HG03045 (cell line): ENCODE data around the gene FBXL13.
"Not testable (repeated sequence)": the region's sequence is repeated elsewhere in the genome, so short reads cannot be mapped to it uniquely, and the experiment has no call there.

Experiments
- ATAC-seq: cut with Tn5 transposase; IDR thresholded peaks from one replicate; pipeline ENCODE4 v1.9.1; 2021; ENCODE audit warnings: mild to moderate bottlenecking, moderate library complexity; ENCODE audit not compliant: unreplicated experiment

The FBXL13 gene

DNA sequence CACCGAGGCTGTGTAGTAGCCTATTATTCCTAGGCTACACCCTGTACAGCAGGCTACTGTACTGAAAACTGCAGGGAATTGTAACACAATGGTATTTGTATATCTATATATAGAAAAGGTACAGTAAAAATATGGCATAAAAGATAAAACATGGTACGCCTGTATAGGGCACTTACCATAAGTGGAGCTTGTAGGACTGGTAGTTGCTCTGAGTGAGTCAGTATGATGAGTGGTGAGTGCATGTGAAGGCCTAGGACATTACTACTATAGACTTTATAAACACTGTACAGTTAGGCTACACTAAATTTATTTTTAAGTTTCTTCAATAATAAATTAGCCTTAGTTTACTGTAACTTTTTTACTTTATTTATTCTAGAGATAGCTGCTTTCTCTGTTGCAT is 285.8 kb downstream of the FBXL13 start:
- ATAC-seq, result not testable (repeated sequence)

DNA sequence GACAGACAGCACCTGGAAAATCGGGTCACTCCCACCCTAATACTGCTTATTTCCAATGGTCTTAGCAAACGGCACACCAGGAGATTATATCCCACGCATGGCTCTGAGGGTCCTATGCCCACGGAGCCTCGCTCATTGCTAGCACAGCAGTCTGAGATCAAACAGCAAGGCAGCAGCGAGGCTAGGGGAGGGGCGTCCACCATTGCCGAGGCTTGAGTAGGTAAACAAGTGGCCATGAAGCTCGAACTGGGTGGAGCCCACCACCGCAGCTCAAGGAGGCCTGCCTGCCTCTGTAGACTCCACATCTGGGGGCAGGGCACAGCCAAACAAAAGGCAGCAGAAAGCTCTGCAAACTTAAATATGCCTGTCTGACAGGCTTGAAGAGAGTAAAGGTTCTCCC is 293.7 kb downstream of the FBXL13 start:
- not testable (repeated sequence) for ATAC-seq

DNA sequence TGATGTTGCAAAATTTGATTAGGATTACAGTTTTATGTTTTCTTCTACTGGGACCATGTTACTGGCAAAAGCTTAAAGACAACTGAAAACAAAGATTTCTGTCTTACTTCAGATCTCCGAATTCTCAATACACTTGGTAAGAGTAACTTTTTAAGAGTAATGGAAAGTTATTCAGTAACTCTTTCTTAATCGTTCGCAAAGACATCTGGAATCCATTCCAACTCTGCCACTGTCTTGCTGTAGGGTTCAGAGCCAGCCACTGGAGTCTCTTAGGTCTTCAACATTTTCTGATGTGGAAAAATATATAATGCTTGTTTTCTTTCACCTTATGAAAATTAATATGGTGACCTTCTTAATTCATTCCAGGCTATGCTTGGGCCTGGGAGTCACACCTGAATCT is 295.9 kb downstream of the FBXL13 start:
- ATAC-seq, result not testable (repeated sequence)

DNA sequence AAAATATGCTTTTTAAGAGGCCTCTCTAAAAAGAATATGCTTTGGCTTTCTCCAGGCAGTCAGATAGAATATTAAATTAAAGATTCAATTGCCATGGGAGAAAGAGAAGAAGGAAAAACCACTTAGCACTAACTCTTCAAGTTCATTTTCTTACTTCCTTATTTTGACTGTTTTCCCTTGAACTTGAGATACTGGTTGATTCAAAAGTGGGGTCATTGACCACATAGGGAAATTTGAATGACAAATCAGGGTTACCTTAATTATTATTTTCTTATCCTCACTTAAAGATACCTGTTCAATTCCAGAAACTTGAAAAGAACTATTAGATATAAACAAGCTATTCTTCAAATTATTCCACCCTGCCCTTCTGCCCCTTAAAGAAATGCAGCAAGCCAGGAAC is 298.4 kb downstream of the FBXL13 start:
- not testable (repeated sequence) for ATAC-seq

DNA sequence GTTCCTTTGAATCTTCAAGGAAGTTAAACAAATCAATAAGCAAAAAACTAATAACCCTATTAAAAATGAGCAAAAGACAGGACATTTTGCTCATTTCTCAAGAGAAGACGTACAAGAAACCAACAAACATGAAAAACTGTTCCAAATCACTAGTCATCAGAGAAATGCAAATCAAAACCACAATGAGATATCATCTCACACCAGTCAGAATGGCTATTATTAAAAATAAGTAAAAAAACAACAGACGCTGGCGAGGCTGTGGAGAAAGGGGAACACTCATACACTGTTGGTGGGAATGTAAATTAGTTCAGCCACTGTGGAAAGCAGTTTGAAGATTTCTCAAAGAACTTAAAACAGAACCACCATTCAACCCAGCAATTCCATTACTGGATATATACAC is 304.1 kb downstream of the FBXL13 start:
- not testable (repeated sequence) for ATAC-seq

DNA sequence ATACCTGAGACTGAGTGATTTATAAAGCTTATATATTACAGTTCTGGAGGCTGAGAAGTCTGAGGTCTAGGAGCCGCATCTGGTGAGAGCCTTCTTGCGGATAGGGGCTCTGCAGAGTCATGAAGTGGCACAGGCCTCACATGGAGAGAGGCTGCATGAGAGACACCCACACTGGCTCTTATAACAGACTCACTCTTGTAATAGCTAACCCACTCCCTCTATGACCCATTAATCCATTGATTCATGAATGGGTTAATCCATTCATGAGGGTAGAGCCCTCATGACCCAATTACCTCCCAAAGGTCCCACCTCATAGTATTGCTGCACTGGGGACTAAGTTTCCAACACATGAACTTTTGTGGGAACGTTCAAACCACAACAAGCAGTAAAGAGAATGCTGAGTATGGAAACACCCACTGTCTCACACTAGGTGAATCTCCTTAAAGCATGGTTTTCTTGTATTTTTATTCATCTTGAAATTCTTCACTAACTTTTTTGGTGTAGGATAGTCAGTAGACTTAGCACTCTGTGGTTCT is 304.9 kb downstream of the FBXL13 start:
- ATAC-seq, result not testable (repeated sequence)

DNA sequence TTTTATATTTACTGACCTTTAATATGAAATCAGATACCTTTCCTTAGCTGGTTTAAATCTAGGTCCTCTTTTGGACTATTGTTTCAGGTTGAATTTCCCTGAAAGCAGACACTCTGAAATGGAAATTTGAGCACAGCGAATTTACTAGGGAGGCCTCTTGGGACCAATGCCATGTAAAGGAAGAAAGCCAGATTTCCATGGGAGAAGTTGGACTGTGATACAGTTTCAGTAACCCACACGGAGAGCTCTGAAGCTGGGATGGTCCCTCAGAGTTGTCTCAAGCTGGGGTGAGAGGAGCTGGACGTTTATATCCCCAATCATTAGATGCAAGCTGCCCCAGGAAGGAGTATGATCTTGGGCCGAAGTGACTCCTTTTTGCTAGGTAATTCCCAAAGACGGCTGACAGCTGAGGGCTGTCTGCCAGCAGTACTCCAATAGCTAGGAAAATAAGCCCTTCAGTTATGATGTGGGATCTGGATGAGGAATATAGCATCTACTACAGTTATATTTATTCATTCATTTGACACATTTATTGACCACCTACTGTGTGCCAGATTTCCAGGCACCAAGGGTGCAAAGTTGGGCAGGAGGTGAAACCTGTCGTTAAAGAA is 311.2 kb downstream of the FBXL13 start:
- not testable (repeated sequence) for ATAC-seq
